Endothelial cell of umbilical vein (primary cell): ENCODE results near the gene FBXO8. TPM values are rescaled to one million over a fixed set of nuclear protein-coding genes. Genes with fewer than 3 reads are reported as not detected.

ENCODE experiments used
- BruUV-seq: library from RNA; stranded (reverse); fragments of 400-500 nt; replicated peaks from 2 replicates; lab custom pipeline; 2021; lab: Mats Ljungman, UMichigan
- CTCF ChIA-PET: fragments of 300-600, 350-600 bp; sonication (Branson Sonifier 250); formaldehyde crosslinking; loops from one replicate; lab custom pipeline; 2021; ENCODE audit warnings: antibody characterized with exemption, inconsistent platforms; lab: Charles Lee
- POLR2A ChIA-PET: fragments of 300-600, 350-600 bp; sonication (Branson Sonifier 250); formaldehyde crosslinking; loops from one replicate; lab custom pipeline; 2021; ENCODE audit warnings: antibody characterized with exemption, inconsistent platforms; lab: Charles Lee
- DNase-seq: peaks from one replicate; pipeline ENCODE4 v3.0.0-alpha.2; 2011; ENCODE audit warnings: low read depth, low spot score
- FAIRE-seq: peaks from 2 replicates; lab custom pipeline; 2011; peaks lifted over from hg19 to GRCh38; lab: Jason Lieb, UNC
- H2AFZ ChIP-seq: 2 replicates; pipeline ENCODE4 v1.6.0; 2012; ENCODE audit warnings: low read depth, low read length, control low read depth, inconsistent platforms
- H3K27ac ChIP-seq: 2 replicates; pipeline ENCODE4 v1.5.1; 2011; ENCODE audit warnings: low read depth, mild to moderate bottlenecking, control low read depth, low read length, moderate library complexity; ENCODE audit not compliant: insufficient read depth
- H3K27me3 ChIP-seq, 2 experiments: 2 replicates each; pipeline versions ENCODE4 v1.6.0 to v1.6.1; 2011; ENCODE audit warnings: low read length in 2 of 2, mixed read lengths in 1 of 2; ENCODE audit not compliant: control insufficient read depth in 2 of 2, insufficient read depth in 2 of 2
- H3K36me3 ChIP-seq, 2 experiments: 2 replicates in 1 of 2; 3 replicates in 1 of 2; pipeline ENCODE4 v1.5.1; 2011; ENCODE audit warnings: low read length in 2 of 2, mild to moderate bottlenecking in 1 of 2, moderate library complexity in 1 of 2; ENCODE audit not compliant: control insufficient read depth in 2 of 2, insufficient read depth in 2 of 2; ENCODE audit errors: extremely low read depth in 1 of 2
- H3K4me1 ChIP-seq: 3 replicates; pipeline ENCODE4 v1.5.1; 2011; ENCODE audit warnings: mild to moderate bottlenecking, low read length; ENCODE audit not compliant: control insufficient read depth, insufficient read depth; ENCODE audit errors: extremely low read depth
- H3K4me2 ChIP-seq: 2 replicates; pipeline ENCODE4 v1.6.1; 2011; ENCODE audit warnings: low read length, control low read depth, mixed read lengths; ENCODE audit not compliant: insufficient read depth
- H3K4me3 ChIP-seq, 3 experiments: fragments of 200-600 bp in 1 of 3; sonication (generic), shearing (Covaris generic) in 1 of 3; replicated peaks in 1 of 3; 2 replicates each; pipeline ENCODE4 v1.5.1; 2011 to 2016; ENCODE audit warnings: control low read depth in 3 of 3, low read length in 3 of 3, mild to moderate bottlenecking in 2 of 3, inconsistent platforms in 1 of 3, low read depth in 1 of 3, moderate library complexity in 1 of 3; ENCODE audit not compliant: insufficient read depth in 1 of 3
- H3K79me2 ChIP-seq: 2 replicates; pipeline ENCODE4 v1.6.0; 2012; ENCODE audit warnings: low read length, inconsistent platforms; ENCODE audit not compliant: control insufficient read depth, insufficient read depth
- H3K9ac ChIP-seq: replicated peaks from 2 replicates; pipeline ENCODE3; 2011; ENCODE audit warnings: low read length, control low read depth; ENCODE audit not compliant: insufficient read depth; ENCODE audit errors: extremely low read depth
- H3K9me1 ChIP-seq: replicated peaks from 3 replicates; pipeline ENCODE4 v1.6.0; 2011; ENCODE audit warnings: mild to moderate bottlenecking, low read length; ENCODE audit not compliant: control insufficient read depth, insufficient read depth; ENCODE audit errors: extremely low read depth
- H3K9me3 ChIP-seq: replicated peaks from 2 replicates; pipeline ENCODE4 v1.5.1; 2012; ENCODE audit warnings: low read length, inconsistent platforms; ENCODE audit not compliant: control insufficient read depth, insufficient read depth
- H4K20me1 ChIP-seq: replicated peaks from 2 replicates; pipeline ENCODE3; 2011; ENCODE audit warnings: mild to moderate bottlenecking, low read length; ENCODE audit not compliant: control insufficient read depth, insufficient read depth; ENCODE audit errors: extremely low read depth
- CTCF ChIP-seq, 2 donors: IDR thresholded peaks; 1 replicate in 1 of 2; 2 replicates in 1 of 2; pipeline ENCODE4 v1.5.1; 2011; ENCODE audit warnings: low read length in 2 of 2, mild to moderate bottlenecking in 2 of 2, moderate library complexity in 2 of 2, control low read depth in 1 of 2, inconsistent platforms in 1 of 2, low read depth in 1 of 2; ENCODE audit not compliant: insufficient read depth in 1 of 2; ENCODE audit errors: extremely low read depth in 1 of 2
- EZH2 ChIP-seq: IDR thresholded peaks from 2 replicates; pipeline ENCODE4 v1.6.1; 2012; ENCODE audit warnings: borderline replicate concordance, low read depth, mild to moderate bottlenecking, moderate library complexity, low read length, inconsistent platforms; ENCODE audit not compliant: severe bottlenecking
- FOS ChIP-seq: IDR thresholded peaks from 2 replicates; pipeline ENCODE4 v1.6.1; 2011; ENCODE audit warnings: mild to moderate bottlenecking, low read length, moderate library complexity, borderline replicate concordance; ENCODE audit not compliant: insufficient read depth
- GATA2 ChIP-seq: IDR thresholded peaks from 2 replicates; pipeline ENCODE4 v1.7.0; 2011; ENCODE audit warnings: low read depth, mild to moderate bottlenecking, moderate library complexity, mixed read lengths, low read length; ENCODE audit not compliant: insufficient read length, insufficient read depth
- JUN ChIP-seq: IDR thresholded peaks from 2 replicates; pipeline ENCODE4 v1.6.1; 2011; ENCODE audit warnings: borderline replicate concordance, low read depth; ENCODE audit not compliant: insufficient read length, insufficient read depth
- MAX ChIP-seq: IDR thresholded peaks from 2 replicates; pipeline ENCODE4 v1.6.1; 2011; ENCODE audit not compliant: insufficient read depth, insufficient read length
- MYC ChIP-seq: IDR thresholded peaks from one replicate; pipeline ENCODE4 v1.6.1; 2011; ENCODE audit warnings: mild to moderate bottlenecking, low read depth, low read length
- POLR2A ChIP-seq: IDR thresholded peaks from 2 replicates; pipeline ENCODE4 v1.6.1; 2012; ENCODE audit warnings: low read depth, mild to moderate bottlenecking, control low read depth, low read length
- POLR2AphosphoS5 ChIP-seq: IDR thresholded peaks from 2 replicates; pipeline ENCODE4 v1.6.1; 2012; ENCODE audit warnings: low read depth, mild to moderate bottlenecking, control low read depth, low read length, moderate library complexity; ENCODE audit not compliant: insufficient read depth
- dilution Hi-C: fragments of 300-500 bp; cut with MboI; formaldehyde crosslinking; loops from one replicate; pipeline ENCODE4 v1.15.0; 2019; ENCODE audit warnings: low sequenced_read_pairs; ENCODE audit not compliant: extremely low pct_ligation_motif_present
- intact Hi-C: fragments of 100-400 bp; cut with micrococcal nuclease; formaldehyde crosslinking; loops from one replicate; pipeline ENCODE4 v1.10.0; 2022
- polyA plus RNA-seq, 4 experiments: library from polyadenylated mRNA; depleted of rRNA in 3 of 4; stranded (reverse) in 3 of 4; unstranded in 1 of 4; fragments of >200 nt; gene quantifications; 2 replicates each; pipeline versions ENCODE4 v1.2.1 to v1.2.3, GENCODE V29; 2011 to 2012; ENCODE audit warnings: missing spikeins in 1 of 4
- total RNA-seq: library from RNA; stranded (reverse); gene quantifications from 2 replicates; pipeline ENCODE4 v1.2.3, GENCODE V29; 2021

Gene FBXO8
- total and polyA plus RNA-seq, 2 donors (not counting 3 experiments of a cell fraction or from before 2014, with no cell fraction given): 9.9 to 14.5 TPM

GRCh38 chr4:174189392-174190015, 94.0 kb downstream of the FBXO8 start:
- Histone ChIP-seq H3K9ac (no peak overlapping the region), H3K27ac (no peak overlapping the region), H3K36me3 (no peaks in the 10 kb centered on the region), H3K4me1 (no peaks in the 10 kb centered on the region), H3K4me3 (no peak overlapping the region), H3K9me1 (no peaks in the 10 kb centered on the region), H2AFZ (no peak overlapping the region), H4K20me1 (no peaks in the 10 kb centered on the region), H3K9me3 (no peaks in the 10 kb centered on the region), H3K79me2 (no peaks in the 10 kb centered on the region), H3K27me3 (peaks cover 1 to 4% of the 10 kb centered on the region in 2 experiments), H3K4me2 (no peak overlapping the region)
- ChIA-PET POLR2A (no interaction called here), CTCF (no interaction called here)
- DNase-seq (no peak), FAIRE-seq (no peak)
- dilution Hi-C loops (no loop called here), intact Hi-C loops (no loop called here)
- no TSS peak for BruUV-seq
- TF ChIP-seq POLR2AphosphoS5 (no peak), EZH2 (no peak), MYC (no peak), MAX (no peak), CTCF (IDR thresholded peaks at IDR 0.05; ENCODE audit: extremely low read depth in 1 of 2, insufficient read depth in 1 of 2, low read depth in 1 of 2, low read length in 2 of 2) (no peak), GATA2 (no peak), JUN (no peak), FOS (no peak), POLR2A (no peak)

Other genes starting within 250 kb of the FBXO8 start
- 8.2 and 13.0 TPM in 2 replicates for gene CEP44, start 244 bp upstream of the FBXO8 start, total RNA-seq
- gene CEP44, start 244 bp upstream of the FBXO8 start, polyA plus RNA-seq: 1.7 and 2.0 TPM in 2 replicates
- not detected in 2 replicates for gene HPGD, start 238.8 kb upstream of the FBXO8 start, total RNA-seq
- not detected in 2 replicates for gene HPGD, start 238.8 kb upstream of the FBXO8 start, polyA plus RNA-seq